SK-N-SH (cell line): ENCODE results near the gene SNX11. TPM values are rescaled to one million over a fixed set of nuclear protein-coding genes. Genes with fewer than 3 reads are reported as not detected.

Source experiments
- CTCF ChIA-PET: fragments of 300-600, 350-600 bp; formaldehyde crosslinking; extraction: SDS; loops from one replicate; lab custom pipeline; 2021; lab: Yijun Ruan, JAX
- POLR2A ChIA-PET: fragments of 350-600 bp; sonication (Branson Sonifier 250); formaldehyde crosslinking; extraction: SDS; loops from one replicate; lab custom pipeline; 2020; ENCODE audit warnings: antibody characterized with exemption, inconsistent platforms; lab: Yijun Ruan, JAX
- DNase-seq: peaks from one replicate; pipeline ENCODE4 v3.0.0; 2012
- H2AFZ ChIP-seq: fragments of 200-600 bp; sonication (generic); 2 replicates; pipeline ENCODE4 v1.8.1; 2016; ENCODE audit warnings: antibody characterized with exemption, mild to moderate bottlenecking, low read depth
- H3F3A ChIP-seq: fragments of 200-600 bp; sonication (generic); replicated peaks from 2 replicates; pipeline ENCODE3; 2016; ENCODE audit warnings: antibody characterized with exemption, mild to moderate bottlenecking; ENCODE audit not compliant: insufficient read depth
- H3K27ac ChIP-seq, 2 experiments: fragments of 200-500 bp in 1 of 2; fragments of 200-600 bp in 1 of 2; sonication (Bioruptor generic) in 1 of 2; sonication (generic), shearing (Covaris generic) in 1 of 2; 2 replicates each; pipeline versions ENCODE4 v1.5.1 to v1.6.1; 2014 to 2016; ENCODE audit warnings: low read depth in 2 of 2, inconsistent platforms in 1 of 2, low read length in 1 of 2, mild to moderate bottlenecking in 1 of 2, mixed read lengths in 1 of 2
- H3K27me3 ChIP-seq: fragments of 200-600 bp; sonication (generic), shearing (Covaris generic); 2 replicates; pipeline ENCODE4 v1.6.1; 2016; ENCODE audit warnings: mixed run types; ENCODE audit not compliant: insufficient read depth
- H3K36me3 ChIP-seq, 2 experiments: fragments of 200-500 bp in 1 of 2; fragments of 200-600 bp in 1 of 2; sonication (Bioruptor generic) in 1 of 2; sonication (generic) in 1 of 2; replicated peaks in 1 of 2; 2 replicates each; pipeline versions ENCODE3 to v1.5.1; 2014 to 2016; ENCODE audit warnings: low read length in 1 of 2, mild to moderate bottlenecking in 1 of 2; ENCODE audit not compliant: insufficient read depth in 2 of 2, control insufficient read depth in 1 of 2
- H3K4me1 ChIP-seq, 2 experiments: fragments of 200-500 bp in 1 of 2; fragments of 200-600 bp in 1 of 2; sonication (Bioruptor generic) in 1 of 2; sonication (generic), shearing (Covaris generic) in 1 of 2; 2 replicates each; pipeline versions ENCODE4 v1.5.1 to v1.6.1; 2014 to 2016; ENCODE audit warnings: low read depth in 1 of 2, low read length in 1 of 2, mixed run types in 1 of 2; ENCODE audit not compliant: insufficient read depth in 2 of 2, control insufficient read depth in 1 of 2
- H3K4me2 ChIP-seq: fragments of 200-600 bp; sonication (generic), shearing (Covaris generic); 2 replicates; pipeline ENCODE4 v1.6.1; 2017; ENCODE audit warnings: mixed run types
- H3K4me3 ChIP-seq, 2 experiments: fragments of 200-500 bp in 1 of 2; fragments of 200-600 bp in 1 of 2; sonication (Bioruptor generic) in 1 of 2; sonication (generic), shearing (Covaris generic) in 1 of 2; 2 replicates each; pipeline versions ENCODE4 v1.5.1 to v1.8.1; 2014 to 2016; ENCODE audit warnings: low read depth in 2 of 2, inconsistent platforms in 1 of 2, low read length in 1 of 2, mild to moderate bottlenecking in 1 of 2, mixed read lengths in 1 of 2, moderate library complexity in 1 of 2
- H3K79me2 ChIP-seq: fragments of 200-600 bp; sonication (generic); 2 replicates; pipeline ENCODE4 v1.8.1; 2017; ENCODE audit warnings: mild to moderate bottlenecking; ENCODE audit not compliant: insufficient read depth
- H3K9ac ChIP-seq: fragments of 200-600 bp; sonication (generic); 2 replicates; pipeline ENCODE4 v1.6.1; 2017; ENCODE audit warnings: mixed run types
- H3K9me2 ChIP-seq: fragments of 200-600 bp; sonication (generic); 2 replicates; pipeline ENCODE4 v1.6.1; 2017; ENCODE audit warnings: mixed run types
- H3K9me3 ChIP-seq: fragments of 200-600 bp; sonication (generic); 2 replicates; pipeline ENCODE4 v1.6.1; 2017; ENCODE audit warnings: mixed run types, mild to moderate bottlenecking, moderate library complexity
- H4K20me1 ChIP-seq: fragments of 200-600 bp; sonication (generic); 2 replicates; pipeline ENCODE4 v1.6.1; 2017; ENCODE audit warnings: mild to moderate bottlenecking, mixed run types; ENCODE audit not compliant: insufficient read depth
- ELF1 ChIP-seq: IDR thresholded peaks from 2 replicates; pipeline ENCODE4 v1.4.0; 2012
- EZH2phosphoT487 ChIP-seq: fragments of 200-600 bp; sonication (generic); IDR thresholded peaks from 2 replicates; pipeline ENCODE4 v1.6.1; 2017; ENCODE audit warnings: low read depth, mixed run types, mild to moderate bottlenecking, antibody characterized with exemption, moderate library complexity, borderline replicate concordance
- FOXM1 ChIP-seq: IDR thresholded peaks from 2 replicates; pipeline ENCODE4 v1.4.0; 2012; ENCODE audit warnings: low read depth, mild to moderate bottlenecking
- MXI1 ChIP-seq: IDR thresholded peaks from 2 replicates; pipeline ENCODE4 v1.6.1; 2012; ENCODE audit warnings: mild to moderate bottlenecking, low read depth, low read length, improper control_type of control experiment
- NFIC ChIP-seq: IDR thresholded peaks from 2 replicates; pipeline ENCODE4 v1.4.0; 2012; ENCODE audit warnings: borderline replicate concordance
- RAD21 ChIP-seq: IDR thresholded peaks from 2 replicates; pipeline ENCODE4 v1.6.1; 2012; ENCODE audit warnings: mild to moderate bottlenecking, low read length
- RCOR1 ChIP-seq: fragments of 150-350 bp; IDR thresholded peaks from 2 replicates; pipeline ENCODE4 v1.6.1; 2017; ENCODE audit warnings: antibody characterized with exemption, low read length
- SIN3A ChIP-seq: IDR thresholded peaks from 2 replicates; pipeline ENCODE4 v1.6.1; 2012; ENCODE audit warnings: low read depth, mild to moderate bottlenecking, low read length, moderate library complexity, borderline replicate concordance
- TCF12 ChIP-seq: IDR thresholded peaks from 2 replicates; pipeline ENCODE4 v1.4.0; 2012
- USF1 ChIP-seq: IDR thresholded peaks from 2 replicates; pipeline ENCODE4 v1.4.0; 2012; ENCODE audit warnings: low read depth, borderline replicate concordance
- ZBTB33 ChIP-seq: IDR thresholded peaks from 2 replicates; pipeline ENCODE4 v1.4.0; 2012; ENCODE audit warnings: low read depth, borderline replicate concordance
- WGBS: methylation state at CpG from one replicate; pipeline ENCODE4 v1.1.6; 2017; ENCODE audit warnings: low lambda C conversion rate; 5-methylcytosine and 5-hydroxymethylcytosine counted together
- polyA plus RNA-seq, 3 experiments: library from polyadenylated mRNA; depleted of rRNA; stranded (reverse); fragments of >200 nt; gene quantifications; 2 replicates each; pipeline ENCODE4 v1.2.3, GENCODE V29; 2012
- TF ChIP-seq, protein P1 (sequence below): fragments of 200-600 bp; sonication (generic); IDR thresholded peaks from 2 replicates; pipeline ENCODE4 v1.6.1; 2017; ENCODE audit warnings: antibody characterized with exemption, mild to moderate bottlenecking, moderate library complexity
- TF ChIP-seq, protein P2 (sequence below): IDR thresholded peaks from 2 replicates; pipeline ENCODE4 v1.6.1; 2012; ENCODE audit warnings: mild to moderate bottlenecking, low read depth, low read length, moderate library complexity
- TF ChIP-seq, protein P3 (sequence below): IDR thresholded peaks from 2 replicates; pipeline ENCODE4 v1.4.0; 2012; ENCODE audit warnings: low read depth

Gene SNX11
- polyA plus RNA-seq, 1 of the 3 experiments (the other 2 are of a cell fraction): 19.0 TPM

- TF ChIP-seq EZH2phosphoT487 (peak; percentile 54; the same call in 1 of the 2 replicates), SIN3A (no peak)
- TF ChIP-seq, all 33 proteins: peak for 1
- Histone ChIP-seq H4K20me1 (no peaks in the 10 kb centered on the region), H3K4me2 (no peak overlapping the region), H3K36me3 (no peaks in the 10 kb centered on the region), H3K4me3 (no peak overlapping the region), H3K4me1 (peaks cover 0 to 4% of the 10 kb centered on the region in 2 experiments; a peak in 1 of 4 replicates), H3F3A (no peaks in the 10 kb centered on the region), H3K27ac (no peak overlapping the region), H3K9me2 (no peaks in the 10 kb centered on the region), H3K9ac (no peak overlapping the region), H3K79me2 (no peaks in the 10 kb centered on the region), H3K27me3 (peaks cover 74% of the 10 kb centered on the region), H3K9me3 (no peaks in the 10 kb centered on the region), H2AFZ (no peak overlapping the region)
- ChIA-PET POLR2A (no interaction called here), CTCF (interaction anchor here (0.8 to 3.8 kb wide), 6 partner anchors 10 to 723 kb away, joined by 3 to 24 read pairs (median 3); no protein-coding TSS in a partner anchor)
- WGBS: 18% methylated on average over 21 of the region's 21 CpGs
- no peak for DNase-seq
Measured at GRCh38 chr17:48155889-48156611, 48.5 kb downstream of the SNX11 start.

GRCh38 chr17:48159232-48159631, 51.7 kb downstream of the SNX11 start:
- Histone ChIP-seq H3K9me2 (no peaks in the 10 kb centered on the region), H2AFZ (no peak overlapping the region)
- no peak for TF ChIP-seq TCF12
- no peak for TF ChIP-seq MXI1
- no peak for TF ChIP-seq FOXM1
- TF ChIP-seq ELF1: no peak
- TF ChIP-seq ZBTB33: no peak
- TF ChIP-seq NFIC: no peak
- no peak for TF ChIP-seq RCOR1
- no peak for TF ChIP-seq RAD21
- TF ChIP-seq, protein P1, sequence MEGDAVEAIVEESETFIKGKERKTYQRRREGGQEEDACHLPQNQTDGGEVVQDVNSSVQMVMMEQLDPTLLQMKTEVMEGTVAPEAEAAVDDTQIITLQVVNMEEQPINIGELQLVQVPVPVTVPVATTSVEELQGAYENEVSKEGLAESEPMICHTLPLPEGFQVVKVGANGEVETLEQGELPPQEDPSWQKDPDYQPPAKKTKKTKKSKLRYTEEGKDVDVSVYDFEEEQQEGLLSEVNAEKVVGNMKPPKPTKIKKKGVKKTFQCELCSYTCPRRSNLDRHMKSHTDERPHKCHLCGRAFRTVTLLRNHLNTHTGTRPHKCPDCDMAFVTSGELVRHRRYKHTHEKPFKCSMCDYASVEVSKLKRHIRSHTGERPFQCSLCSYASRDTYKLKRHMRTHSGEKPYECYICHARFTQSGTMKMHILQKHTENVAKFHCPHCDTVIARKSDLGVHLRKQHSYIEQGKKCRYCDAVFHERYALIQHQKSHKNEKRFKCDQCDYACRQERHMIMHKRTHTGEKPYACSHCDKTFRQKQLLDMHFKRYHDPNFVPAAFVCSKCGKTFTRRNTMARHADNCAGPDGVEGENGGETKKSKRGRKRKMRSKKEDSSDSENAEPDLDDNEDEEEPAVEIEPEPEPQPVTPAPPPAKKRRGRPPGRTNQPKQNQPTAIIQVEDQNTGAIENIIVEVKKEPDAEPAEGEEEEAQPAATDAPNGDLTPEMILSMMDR: no peak
- TF ChIP-seq, protein P2, sequence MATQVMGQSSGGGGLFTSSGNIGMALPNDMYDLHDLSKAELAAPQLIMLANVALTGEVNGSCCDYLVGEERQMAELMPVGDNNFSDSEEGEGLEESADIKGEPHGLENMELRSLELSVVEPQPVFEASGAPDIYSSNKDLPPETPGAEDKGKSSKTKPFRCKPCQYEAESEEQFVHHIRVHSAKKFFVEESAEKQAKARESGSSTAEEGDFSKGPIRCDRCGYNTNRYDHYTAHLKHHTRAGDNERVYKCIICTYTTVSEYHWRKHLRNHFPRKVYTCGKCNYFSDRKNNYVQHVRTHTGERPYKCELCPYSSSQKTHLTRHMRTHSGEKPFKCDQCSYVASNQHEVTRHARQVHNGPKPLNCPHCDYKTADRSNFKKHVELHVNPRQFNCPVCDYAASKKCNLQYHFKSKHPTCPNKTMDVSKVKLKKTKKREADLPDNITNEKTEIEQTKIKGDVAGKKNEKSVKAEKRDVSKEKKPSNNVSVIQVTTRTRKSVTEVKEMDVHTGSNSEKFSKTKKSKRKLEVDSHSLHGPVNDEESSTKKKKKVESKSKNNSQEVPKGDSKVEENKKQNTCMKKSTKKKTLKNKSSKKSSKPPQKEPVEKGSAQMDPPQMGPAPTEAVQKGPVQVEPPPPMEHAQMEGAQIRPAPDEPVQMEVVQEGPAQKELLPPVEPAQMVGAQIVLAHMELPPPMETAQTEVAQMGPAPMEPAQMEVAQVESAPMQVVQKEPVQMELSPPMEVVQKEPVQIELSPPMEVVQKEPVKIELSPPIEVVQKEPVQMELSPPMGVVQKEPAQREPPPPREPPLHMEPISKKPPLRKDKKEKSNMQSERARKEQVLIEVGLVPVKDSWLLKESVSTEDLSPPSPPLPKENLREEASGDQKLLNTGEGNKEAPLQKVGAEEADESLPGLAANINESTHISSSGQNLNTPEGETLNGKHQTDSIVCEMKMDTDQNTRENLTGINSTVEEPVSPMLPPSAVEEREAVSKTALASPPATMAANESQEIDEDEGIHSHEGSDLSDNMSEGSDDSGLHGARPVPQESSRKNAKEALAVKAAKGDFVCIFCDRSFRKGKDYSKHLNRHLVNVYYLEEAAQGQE: no peak
- TF ChIP-seq, protein P3, sequence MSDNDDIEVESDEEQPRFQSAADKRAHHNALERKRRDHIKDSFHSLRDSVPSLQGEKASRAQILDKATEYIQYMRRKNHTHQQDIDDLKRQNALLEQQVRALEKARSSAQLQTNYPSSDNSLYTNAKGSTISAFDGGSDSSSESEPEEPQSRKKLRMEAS: no peak
- no peak for TF ChIP-seq USF1
- TF ChIP-seq, all 33 proteins: peak for 0
- ChIA-PET POLR2A (no interaction called here), CTCF (interaction anchor here (0.9 to 2.2 kb wide), 7 partner anchors 12 to 513 kb away, joined by 3 to 8 read pairs (median 4); no protein-coding TSS in a partner anchor)
- Histone ChIP-seq H3K9me3 (no peaks in the 10 kb centered on the region), H4K20me1 (no peaks in the 10 kb centered on the region), H3K36me3 (no peaks in the 10 kb centered on the region), H3K4me1 (no peaks in the 10 kb centered on the region), H3K9ac (no peak overlapping the region), H3K4me3 (no peak overlapping the region), H3K79me2 (no peaks in the 10 kb centered on the region), H3F3A (no peaks in the 10 kb centered on the region), H3K4me2 (no peak overlapping the region), H3K27me3 (peaks cover 61% of the 10 kb centered on the region), H3K27ac (no peak overlapping the region)
- no peak for DNase-seq
- 48% methylated on average over 4 of the region's 4 CpGs for WGBS
